Hematopoietic multipotent progenitor cell treated with erythropoietin and hydrocortisone succinate and interleukin-3 and kit ligand, for 8 days (in vitro differentiated cells): Measurements from ENCODE around the gene TRIM38.
"Not testable (repeated sequence)": the region's sequence is repeated elsewhere in the genome, so short reads cannot be mapped to it uniquely, and the experiment has no call there.

Experiments
- DNase-seq: peaks from one replicate; pipeline ENCODE4 v3.0.0-alpha.2; 2015

TRIM38 gene

DNA sequence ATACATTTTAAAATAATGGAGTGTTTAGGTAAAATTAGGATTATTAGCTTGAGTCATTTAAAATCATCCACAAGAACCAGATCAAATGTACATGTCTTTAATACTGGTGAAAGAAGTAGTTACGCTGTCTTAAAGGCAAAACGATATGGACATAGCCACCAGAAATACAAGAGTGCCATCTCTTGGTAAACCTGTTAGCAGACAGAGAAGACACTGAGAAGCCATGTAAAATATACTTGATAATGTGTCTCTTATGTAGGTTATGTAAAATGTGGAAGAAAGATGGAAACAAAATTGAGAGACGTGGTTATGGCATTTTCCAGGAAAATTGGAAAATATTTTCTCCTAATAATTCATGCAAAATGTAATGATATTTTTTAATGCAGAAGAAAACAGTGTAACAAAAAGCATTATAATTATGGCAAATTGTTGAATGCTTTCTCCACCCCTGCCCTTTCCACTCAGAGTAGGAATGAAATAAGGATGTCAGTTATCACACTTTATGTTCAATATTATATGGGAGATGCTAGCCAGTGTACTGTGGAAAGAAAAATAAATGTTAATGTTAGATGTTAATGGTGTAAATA, 19.9 kb upstream of the TRIM38 start:
- DNase-seq: peak; percentile 77

GRCh38 chr6:25943887-25944286, 18.7 kb upstream of the TRIM38 start:
- no peak for DNase-seq

DNA sequence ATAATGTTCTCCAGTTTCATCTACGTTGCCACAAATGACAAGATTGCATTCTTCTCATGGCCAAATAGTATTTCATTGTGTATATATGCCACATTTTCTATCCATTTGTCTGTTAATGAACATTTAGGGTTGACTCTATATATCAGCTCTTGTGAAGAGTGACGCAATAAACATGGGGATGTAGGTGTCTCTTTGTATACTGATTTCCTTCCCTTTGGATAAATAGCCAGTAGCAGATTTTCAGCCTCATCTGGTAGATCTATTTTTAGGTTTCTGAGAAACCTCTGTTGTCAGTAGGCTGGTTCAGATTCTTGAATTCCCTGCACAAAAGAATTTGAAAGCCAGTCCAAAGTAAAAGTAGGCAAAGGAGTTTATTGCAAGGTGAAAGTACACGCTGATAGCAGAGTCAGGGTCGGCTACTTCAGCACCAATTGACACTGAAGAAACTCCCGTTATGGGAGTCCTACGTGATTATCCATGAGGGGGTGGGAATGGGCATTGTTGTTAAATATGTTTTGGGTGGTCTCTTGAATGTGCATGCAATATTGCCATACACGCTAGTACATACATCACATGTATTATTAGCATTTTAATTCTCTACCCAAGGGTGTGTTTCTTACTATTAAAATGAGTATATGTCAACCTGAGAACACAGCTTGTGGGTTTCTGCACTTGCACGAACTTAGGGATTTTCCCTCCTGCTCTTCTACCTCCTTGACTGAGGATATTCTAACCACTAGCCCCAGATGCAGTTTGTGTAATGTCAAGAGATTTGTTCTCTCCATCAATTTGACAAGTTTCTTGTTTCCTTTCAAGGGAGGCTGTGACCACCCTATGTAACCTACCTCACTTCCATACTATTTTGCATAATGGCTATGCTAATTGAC, 17.7 kb upstream of the TRIM38 start:
- no peak for DNase-seq

GRCh38 chr6:25945738-25946137, 16.9 kb upstream of the TRIM38 start:
- not testable (repeated sequence) for DNase-seq

GRCh38 chr6:25946631-25947030, 16.0 kb upstream of the TRIM38 start:
- DNase-seq: no peak

- not testable (repeated sequence) for DNase-seq
These were observed 15.1 kb upstream of the TRIM38 start for GRCh38 chr6:25947492-25947891.

DNA sequence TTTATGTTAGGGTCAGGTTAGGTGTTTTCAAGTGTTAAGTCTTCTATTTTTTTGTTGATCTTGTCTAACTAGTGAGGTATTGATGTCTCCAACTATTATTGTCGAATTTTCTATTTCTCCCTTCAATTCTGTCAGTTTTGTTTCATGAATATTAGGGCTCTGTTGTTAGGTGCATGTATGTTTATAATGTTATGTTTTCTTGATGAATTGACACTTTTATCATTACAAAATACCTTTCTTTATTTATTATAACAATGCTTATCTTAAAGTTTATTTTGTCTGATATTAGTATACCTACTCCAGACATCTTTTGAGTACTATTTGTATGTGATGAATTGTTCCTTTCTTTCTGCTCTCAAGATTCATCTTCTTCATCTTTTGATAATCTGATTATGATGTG, 12.9 kb upstream of the TRIM38 start:
- DNase-seq: no peak

DNA sequence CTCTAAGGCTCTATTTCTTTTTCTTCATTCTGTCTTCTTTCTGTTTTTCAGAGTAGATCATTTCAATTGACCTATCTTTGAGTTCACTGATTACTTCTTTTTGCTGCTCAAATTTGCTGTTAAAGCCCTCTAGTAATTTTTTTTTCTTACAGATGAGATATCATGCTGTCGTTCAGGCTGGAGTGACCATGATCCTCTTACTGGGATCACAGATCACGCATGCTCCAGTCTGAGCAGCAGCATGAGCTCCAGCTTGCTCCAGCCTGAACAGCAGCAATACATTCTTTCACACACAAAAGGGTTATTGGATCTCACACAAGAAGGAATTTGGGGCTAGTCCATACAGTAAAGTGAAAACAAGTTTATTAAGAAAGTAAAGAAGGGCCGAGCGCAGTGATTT, 12.3 kb upstream of the TRIM38 start:
- no peak for DNase-seq

DNA sequence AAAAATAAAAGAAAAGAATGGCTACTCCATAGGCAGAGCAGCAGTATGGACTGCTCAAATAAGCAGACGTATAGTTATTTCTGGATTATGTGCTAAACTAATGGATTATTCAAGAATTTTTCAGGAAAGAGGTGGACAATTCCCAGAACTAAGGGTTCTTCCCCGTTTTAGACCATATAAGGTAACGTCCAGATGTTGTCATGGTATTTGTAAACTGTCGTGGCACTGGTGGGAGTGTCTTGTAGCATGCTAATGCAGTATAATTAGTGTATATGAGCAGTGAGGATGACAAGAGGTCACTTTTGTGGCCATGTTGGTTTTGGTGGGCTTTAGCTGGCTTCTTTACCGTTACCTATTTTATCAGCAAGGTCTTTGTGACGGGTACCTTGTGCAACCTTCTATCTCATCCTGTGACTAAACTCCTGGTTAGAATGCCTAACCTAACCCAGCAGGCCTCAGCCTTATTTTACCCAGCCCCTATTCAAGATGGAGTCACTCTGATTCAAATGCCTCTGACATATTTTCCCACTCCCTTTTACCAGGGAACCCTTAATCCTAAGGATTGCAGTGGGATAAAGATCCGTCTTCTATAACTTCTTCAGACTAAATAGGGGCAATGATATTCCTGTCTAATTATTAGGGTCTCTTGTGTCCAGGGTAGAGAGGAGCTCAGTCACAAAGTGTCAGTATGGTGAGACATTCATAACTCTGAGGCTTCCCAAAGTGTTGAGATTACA, 11.1 kb upstream of the TRIM38 start:
- DNase-seq: no peak

DNA sequence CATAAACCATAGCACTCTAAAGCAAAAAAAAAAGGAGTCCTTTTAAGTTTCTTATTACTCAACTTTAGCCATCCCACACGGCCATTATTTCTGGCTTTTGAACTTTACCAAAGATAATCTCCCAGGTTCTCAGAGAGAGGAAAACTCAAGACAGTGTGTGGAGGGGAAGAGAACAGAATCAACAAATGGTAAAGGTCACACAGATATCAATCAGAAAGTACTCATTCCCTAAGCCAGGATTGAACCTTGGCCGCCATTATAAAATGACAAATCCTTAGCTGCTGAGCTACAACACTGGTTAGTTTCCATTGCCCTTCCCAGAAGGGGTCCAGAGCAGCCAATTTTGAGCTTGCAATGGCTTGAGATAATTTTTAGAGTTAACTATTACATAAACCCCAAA, 10.1 kb upstream of the TRIM38 start:
- DNase-seq: no peak

DNA sequence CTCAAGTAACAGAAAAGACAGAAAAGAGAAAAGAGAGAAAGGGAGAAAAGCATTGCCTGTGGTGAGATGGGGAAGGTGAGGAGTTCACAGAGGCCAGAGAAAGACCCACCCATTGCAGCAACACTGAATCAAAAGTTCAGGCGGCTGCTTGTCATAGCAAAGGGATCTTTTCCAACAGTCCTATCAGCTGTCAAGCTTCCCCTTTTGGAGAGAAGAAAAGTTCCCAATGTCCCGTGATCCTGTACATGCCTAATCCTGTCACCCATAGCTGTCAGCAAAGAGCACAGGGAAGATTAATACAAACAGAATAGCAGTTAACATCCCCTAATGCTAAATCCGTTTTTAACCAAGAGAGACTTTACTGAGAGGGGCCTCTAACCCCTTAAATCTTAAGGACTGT, 8.9 kb upstream of the TRIM38 start:
- no peak for DNase-seq

GRCh38 chr6:25954756-25955155, 7.8 kb upstream of the TRIM38 start:
- no peak for DNase-seq

DNA sequence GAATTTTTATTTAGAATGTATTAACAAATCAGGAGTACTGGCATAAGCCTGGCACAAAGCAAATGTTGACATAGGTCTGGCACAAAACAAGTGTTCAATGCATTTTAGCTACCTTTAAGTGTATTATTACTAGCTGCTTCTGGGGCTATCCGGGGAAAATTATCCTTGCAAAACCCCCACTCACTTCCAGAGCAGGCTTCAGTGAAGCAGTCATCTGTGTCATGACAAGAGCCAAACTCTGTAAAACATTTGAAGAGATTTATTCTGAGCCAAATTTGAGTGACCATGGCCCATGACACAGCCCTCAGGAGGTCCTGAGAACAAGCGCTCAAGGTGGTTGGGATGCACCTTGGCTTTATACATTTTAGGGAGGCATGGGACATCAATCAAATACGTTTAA, 6.4 kb upstream of the TRIM38 start:
- DNase-seq: no peak

DNA sequence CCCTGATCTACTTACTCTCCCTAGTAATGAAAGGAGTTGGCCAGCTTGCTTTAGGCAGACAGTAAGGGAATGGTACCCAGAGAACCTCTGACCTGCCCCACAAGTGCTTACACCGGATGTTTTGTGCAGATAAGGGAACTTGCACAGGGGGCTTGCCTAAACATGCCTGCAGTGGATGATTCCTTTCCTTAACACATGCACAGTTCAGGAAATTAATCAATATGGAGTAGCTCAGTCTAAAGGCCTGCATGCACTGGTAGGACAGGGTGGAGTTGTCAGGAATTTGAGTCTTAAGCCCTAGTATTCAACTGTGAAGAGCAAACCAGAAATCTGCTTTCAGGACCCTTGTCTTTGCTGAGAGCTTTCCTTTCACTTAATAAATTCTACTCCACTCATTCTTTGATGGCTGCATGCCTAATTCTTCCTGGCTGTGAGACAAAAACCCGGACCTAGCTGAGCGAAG, 3.9 kb upstream of the TRIM38 start:
- DNase-seq: peak; percentile 89

DNA sequence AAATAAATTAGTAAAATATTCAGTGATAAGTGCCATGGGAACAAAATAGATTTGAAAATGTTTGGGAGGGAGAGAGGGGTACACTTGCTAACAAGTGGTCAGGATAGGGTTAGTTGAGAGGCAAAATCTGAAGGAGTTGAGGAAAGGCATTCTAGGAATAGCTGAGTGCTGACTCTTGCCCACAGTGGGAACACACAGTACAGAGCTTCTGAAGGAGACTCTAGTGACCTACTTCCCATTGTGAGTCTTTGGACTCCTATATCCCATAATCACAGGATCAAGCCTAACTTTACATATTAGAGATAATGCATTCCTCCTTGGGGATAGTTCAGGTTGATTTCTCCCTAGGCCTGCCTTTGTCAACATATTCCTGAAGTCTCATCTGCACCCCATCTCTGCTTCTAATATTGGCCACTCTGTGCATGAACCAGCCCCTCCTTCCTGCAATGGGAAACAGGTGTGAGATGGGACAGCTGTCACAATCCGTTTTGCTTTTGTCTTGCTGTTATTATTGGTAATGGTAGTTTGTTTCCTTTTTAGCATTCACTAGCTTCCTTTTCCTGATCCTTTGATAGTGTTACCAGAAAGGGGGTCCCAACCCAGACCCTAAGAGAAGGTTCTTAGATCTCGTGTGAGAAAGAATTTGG, 2.6 kb upstream of the TRIM38 start:
- DNase-seq: no peak

DNA sequence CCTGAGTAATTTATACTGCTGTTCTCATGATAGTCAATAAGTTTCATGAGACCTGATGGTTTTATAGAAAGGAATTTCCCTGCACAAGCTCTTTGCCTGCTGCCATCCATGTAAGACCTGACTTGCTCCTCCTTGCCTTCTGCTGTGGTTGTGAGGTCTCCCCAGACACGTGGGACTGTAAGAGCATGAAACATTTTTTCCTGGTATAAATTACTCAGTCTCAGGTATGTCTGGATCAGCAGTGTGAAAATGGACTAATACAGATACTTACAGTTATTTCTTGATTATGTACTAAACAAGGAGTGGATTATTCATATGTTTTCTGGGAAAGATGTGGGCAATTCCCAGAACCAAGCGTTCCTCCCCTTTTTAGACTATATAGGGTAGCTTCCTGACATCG, 1.9 kb upstream of the TRIM38 start:
- DNase-seq: no peak

GRCh38 chr6:25961619-25962148, 918 bp upstream of the TRIM38 start:
- peak; percentile 29 for DNase-seq

DNA sequence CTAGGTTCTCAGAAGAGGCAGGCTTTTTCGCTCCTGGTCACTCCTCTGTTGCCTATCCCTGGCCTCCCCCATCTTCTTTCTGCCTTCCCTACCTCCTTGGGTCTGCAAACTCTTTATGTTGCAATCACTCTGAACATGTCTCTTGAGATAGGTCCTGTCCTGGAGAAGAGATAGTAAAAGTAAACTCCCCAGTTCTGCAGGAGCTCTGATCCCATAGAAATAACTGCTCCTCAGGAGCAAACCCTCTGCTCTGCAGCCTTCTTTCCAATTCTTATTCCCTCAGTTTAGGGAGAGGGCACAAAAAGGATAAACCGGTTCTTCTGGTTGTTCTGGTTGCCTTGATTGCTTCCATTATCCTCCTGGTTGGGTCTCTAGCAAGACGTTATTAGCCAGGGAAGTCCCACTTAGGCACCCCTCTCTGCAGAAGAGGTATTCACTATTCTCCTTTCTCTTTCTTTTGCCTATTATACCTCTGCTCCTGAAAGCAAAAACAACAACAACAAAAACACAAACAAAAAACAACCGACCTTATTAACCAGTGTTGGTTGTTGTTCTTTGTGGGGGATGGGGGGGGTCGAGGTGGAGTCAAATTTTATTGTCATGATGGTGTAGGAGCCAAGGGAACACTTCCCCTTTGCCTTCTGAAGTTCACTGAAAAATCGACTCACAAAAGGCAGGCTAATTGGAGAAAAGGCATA, 973 bp downstream of the TRIM38 start:
- peak; percentile 26 for DNase-seq

DNA sequence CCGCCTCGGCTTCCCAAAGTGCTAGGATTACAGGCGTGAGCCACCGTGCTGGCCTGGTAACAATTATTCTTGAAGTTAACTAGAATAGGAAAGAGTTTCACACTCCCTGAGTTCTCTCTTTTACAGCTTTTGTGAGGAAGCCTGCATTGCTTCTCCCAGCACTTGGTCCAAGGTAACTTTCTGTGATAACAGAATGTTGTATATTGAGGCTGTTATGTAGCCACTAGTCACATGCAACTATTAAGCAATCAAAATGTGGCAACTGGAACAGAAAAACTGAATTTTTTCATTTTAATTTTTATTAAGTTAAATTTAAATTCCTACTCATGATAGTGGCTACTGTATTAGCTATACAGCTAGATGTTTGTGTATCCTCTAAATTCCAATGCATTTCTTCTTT, 2.5 kb downstream of the TRIM38 start:
- no peak for DNase-seq

- no peak for DNase-seq
These were observed 4.1 kb downstream of the TRIM38 start for GRCh38 chr6:25966711-25967110.

DNA sequence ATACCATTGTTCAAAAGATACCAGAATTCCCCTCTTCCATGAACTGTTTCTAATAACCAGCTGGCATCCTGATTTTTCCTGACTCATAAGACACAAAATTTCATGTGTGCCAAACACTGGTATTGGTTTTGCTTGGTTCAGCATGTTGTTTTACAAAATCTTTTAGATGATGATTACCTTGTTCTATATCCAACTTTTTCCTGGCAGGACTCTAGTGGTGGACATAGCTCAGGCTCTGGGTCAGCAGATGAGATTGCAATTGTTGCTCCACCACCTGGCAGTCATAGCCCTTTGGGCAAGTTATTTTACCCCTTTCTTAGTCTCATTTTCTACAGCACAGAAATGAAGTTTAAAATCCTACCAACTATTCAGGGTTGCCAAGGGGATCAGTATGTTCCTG, 6.2 kb downstream of the TRIM38 start:
- no peak for DNase-seq

- DNase-seq: peak; percentile 29
These were observed 8.7 kb downstream of the TRIM38 start for GRCh38 chr6:25971187-25971821.
